Measurements from ENCODE around the gene TMEM138.

TMEM138 gene

GRCh38 chr11:61341706-61342105 lies 20.5 kb upstream of the TMEM138 start:
- no peak for DNase-seq (ENCODE audit: low read depth in 2 of 2)

DNA sequence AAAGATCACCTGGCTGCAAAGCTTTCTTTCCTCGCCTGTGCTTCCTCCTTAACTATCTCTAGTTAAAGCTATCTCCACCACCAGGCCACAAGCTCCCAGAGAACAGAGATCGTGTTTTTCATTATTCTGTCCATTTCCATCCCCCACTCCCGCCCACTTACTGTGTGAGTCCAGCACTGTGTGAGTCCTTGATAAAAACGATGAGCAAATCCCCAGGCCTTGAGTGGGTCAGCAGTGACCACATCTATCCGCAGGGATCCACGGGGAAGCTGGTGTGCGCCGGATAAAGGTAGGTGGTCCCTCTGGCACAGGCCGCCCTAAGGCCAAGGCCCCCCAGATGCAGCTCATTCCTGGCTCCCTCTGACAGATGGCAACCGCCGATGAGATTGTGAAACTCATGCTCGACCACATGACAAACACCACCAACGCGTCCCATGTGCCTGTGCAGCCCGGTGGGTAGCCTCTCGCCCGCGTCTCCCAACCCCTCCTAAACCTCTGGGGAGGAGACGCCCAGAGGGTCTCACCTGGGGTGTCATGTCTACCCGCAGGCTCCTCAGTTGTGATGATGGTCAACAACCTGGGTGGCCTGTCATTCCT lies 19.9 kb upstream of the TMEM138 start:
- no peak for DNase-seq (ENCODE audit: low read depth in 2 of 2)

DNA sequence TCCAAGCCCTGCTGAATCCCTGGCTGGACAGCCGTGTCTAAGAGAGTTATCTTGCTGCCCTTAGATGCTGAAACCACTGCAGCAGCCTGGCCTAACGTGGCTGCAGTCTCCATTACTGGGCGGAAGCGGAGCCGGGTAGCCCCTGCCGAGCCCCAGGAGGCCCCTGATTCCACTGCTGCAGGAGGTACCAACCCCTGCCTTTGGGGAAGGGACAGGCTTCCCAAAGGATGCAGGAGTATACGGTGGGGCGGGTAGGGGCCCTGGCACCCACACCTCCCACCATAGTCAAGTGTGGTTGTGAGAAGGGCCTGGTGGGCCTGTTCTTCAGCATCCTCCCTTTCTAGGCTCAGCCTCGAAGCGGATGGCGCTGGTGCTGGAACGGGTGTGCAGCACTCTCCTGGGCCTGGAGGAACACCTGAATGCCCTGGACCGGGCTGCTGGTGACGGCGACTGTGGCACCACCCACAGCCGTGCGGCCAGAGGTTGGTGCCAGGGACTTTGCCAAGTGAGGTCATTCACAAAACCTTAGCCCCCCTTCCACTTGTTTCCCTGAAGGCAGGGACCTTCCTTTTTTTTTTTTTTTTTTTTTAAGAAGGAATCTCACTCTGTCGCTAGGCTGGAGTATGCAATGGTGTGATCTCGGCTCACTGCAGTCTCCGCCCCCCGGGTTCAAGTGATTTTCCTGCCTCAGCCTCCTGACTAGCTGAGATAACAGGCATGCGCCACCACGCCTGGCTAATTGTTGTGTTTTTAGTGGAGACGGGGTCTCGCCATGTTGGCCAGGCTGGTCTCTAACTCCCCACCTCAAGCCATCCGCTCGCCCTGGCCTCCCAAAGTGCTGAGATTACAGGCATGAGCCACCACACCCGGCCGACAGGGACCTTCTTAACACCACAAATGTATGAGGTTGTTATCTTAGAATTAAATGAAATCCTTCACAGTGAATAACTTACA lies 18.1 kb upstream of the TMEM138 start:
- DNase-seq (ENCODE audit: low read depth in 2 of 2): no peak

DNA sequence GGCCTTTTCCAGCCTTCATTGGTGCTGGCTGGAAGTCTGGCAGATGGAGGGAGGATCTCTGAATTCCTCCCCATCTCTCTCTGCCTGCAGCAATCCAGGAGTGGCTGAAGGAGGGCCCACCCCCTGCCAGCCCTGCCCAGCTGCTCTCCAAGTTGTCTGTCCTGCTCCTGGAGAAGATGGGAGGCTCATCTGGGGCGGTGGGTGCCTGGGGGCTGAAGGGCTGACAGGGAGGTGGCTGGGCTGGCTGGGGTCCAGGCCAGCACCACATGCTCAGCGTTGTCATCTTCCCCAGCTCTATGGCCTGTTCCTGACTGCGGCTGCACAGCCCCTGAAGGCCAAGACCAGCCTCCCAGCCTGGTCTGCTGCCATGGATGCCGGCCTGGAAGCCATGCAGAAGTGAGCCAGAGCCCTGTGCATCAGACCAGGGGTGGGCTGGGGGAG lies 17.0 kb upstream of the TMEM138 start:
- DNase-seq (ENCODE audit: low read depth in 2 of 2): no peak

GRCh38 chr11:61345954-61346843 lies 16.0 kb upstream of the TMEM138 start:
- no peak for DNase-seq (ENCODE audit: low read depth in 2 of 2)

DNA sequence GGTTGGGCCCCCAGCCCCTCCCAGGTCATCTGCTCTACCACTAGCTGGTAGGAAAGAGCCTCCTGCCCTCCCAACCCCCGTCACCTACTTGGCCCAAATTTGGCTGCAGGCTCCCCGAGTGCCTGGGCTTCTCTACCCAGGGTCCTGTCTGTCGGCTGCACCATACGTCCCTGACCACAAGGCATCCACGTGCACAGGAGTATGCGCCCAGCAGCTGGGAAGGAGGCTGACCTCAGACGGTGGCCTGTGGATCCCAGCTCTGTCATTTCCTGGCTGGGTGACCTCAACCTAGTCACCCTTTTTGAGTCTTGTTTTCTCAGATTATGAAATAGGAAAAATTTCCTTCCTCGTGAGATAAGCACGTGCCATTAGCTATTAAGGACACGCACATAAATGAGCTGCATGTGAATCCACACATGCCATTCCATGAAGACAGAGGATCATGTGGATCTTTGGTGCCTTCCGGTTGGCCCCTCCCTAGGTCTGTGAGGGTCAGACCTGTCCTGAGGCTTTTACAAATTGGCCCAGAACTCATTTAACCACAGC lies 14.2 kb upstream of the TMEM138 start:
- no peak for DNase-seq (ENCODE audit: low read depth in 2 of 2)

- DNase-seq (ENCODE audit: low read depth in 2 of 2): no peak
Observed at GRCh38 chr11:61349189-61349751, 12.9 kb upstream of the TMEM138 start.

DNA sequence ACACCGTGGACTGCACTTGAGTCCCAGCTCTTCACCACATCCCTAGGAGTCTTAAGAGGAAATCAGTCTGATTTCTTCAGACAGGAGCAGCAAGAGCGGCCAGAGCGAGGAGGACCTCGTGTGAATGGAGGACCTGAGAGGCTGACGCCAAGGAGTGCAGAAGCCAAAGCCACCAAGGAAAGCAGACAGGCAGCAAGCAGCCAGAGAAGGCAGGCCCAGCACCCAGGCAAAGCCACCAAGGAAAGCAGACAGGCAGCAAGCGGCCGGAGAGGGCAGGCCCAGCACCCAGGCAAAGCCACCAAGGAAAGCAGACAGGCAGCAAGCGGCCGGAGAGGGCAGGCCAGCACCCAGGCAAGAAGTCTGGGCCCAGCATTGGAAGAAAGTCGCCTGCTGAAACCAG lies 12.3 kb upstream of the TMEM138 start:
- no peak for DNase-seq (ENCODE audit: low read depth in 2 of 2)

- DNase-seq (ENCODE audit: low read depth in 2 of 2): no peak
Observed at GRCh38 chr11:61350336-61350735, 11.8 kb upstream of the TMEM138 start.

DNA sequence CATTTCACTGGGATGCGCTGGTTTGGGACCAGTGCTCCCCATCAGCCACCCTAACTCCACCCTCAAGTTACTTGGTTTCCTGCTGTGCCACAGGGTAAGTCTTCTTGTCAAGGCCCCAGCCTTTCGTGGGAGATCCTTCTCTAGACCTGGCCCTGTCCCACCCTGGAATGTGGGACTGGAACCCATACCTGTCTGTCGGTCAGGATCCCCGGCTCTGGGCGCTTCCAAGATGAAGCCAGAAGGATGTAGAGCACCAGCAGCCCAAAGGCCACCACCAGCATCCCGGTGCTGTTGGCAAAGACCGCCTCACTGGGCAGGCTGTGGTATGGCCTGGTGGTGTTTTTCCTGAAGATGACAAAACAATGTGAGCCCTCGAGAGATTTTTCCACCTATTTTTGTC lies 11.4 kb upstream of the TMEM138 start:
- DNase-seq (ENCODE audit: low read depth in 2 of 2): no peak

DNA sequence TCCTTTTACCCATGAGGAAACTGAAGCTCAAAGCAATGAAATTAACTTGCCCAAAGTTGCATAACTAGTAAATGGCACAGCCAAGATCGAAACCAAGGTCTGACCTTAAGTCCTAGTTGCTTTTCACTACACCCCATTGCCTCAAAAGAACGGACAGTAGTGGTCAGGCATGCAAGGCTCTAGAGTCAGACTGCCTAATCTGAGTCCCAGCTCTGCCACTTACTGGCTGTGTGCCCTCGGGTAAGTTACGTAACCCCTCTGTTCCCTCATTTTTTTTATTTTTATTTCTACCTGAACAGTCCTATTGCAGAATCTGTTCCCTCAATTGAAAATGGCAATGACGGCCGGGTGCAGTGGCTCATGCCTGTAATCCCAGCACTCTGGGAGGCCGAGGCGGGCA lies 10.1 kb upstream of the TMEM138 start:
- no peak for DNase-seq (ENCODE audit: low read depth in 2 of 2)

DNA sequence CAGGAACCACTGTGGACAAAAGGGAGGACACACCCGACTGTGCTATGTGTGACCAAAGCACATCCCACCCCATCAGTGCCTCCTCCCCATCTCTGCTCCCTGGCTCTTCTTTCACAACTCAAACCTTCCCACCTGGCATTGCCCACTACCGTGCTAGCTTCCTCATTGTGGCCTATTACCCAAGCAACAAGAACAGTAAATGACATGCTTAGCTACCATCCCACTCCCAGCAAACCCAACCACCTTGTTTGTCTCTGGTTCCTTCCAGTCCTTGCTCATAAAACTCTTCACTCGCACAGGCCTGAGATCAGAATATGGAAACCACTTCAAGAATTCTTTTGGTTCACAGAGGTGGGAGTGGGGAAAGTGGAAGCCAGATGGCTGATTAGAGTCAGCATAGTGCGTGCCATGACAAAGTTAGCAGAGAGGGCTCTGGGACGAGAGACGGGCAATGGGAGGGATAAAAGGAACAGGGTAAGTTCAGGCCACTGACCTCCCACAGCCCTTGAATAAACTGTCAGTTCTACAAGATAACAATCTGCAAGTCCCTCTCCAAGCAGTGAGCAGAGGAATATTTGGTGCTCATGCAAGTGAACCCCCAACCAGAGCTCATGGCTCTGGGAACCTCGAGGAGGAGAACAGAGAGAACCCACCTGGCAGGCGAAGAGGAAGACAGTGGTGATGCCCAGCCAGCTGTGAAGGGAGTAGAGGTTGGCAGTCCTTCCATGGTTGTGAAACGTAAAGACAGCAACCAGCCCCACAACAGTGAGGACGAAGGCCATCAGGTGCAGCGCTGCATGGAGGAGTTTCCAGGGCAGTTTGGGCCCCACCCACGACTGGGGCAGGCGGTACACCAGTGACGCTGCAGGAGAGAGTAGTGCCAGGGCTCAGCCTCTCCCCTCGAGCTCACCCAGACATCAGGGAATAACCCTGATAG lies 8.8 kb upstream of the TMEM138 start:
- no peak for DNase-seq (ENCODE audit: low read depth in 2 of 2)

DNA sequence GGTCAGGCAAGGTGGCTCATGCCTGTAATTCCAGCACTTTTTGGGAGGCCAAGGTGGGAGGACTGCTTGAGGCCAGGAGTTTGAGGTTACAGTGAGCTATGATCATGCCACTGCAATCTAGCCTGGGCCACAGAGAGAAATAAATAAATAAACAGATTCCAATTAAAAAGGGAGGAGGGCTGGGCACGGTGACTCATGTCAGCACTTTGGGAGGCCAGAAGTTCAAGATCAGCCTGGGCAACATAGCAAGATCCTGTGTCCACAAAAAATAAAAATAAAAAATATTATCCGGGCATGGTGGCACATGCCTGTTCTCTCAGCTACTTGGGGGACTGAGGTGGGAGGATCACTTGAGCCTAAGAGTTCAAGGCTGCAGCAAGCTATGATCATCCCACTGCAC lies 8.0 kb upstream of the TMEM138 start:
- DNase-seq (ENCODE audit: low read depth in 2 of 2): no peak

GRCh38 chr11:61356706-61357105 lies 5.5 kb upstream of the TMEM138 start:
- no peak for DNase-seq (ENCODE audit: low read depth in 2 of 2)

DNA sequence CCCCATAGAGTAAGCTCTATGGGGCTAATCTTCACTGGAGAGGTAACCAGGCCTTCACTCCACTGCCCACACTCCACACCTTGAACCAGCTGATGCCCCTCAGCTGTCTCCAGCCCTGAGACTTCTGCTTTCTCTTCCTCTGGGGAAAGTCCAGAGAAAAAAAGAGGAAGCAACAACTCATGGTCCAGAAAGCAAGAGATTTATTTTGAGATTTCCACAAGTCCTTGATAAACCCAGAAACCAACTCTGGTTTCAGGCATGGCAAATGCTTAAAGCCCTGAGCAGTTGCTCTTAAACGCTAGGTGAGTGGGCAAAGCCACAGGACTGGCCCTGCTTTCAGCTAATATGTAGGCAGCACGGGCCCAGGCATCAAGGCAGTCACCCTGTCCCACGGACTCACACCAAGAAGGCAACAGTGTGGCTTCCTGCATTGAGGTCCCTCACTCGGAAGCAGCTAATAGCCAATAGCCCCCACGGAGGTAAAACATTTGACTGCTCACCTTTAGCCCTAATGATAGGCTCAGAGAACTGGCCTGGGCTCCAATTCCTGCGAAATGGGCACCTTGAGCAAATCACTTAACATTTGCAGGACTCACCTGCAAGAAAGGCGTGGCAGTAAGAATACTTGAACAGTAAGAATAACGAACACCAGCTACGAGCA lies 4.8 kb upstream of the TMEM138 start:
- DNase-seq (ENCODE audit: low read depth in 2 of 2): no peak

DNA sequence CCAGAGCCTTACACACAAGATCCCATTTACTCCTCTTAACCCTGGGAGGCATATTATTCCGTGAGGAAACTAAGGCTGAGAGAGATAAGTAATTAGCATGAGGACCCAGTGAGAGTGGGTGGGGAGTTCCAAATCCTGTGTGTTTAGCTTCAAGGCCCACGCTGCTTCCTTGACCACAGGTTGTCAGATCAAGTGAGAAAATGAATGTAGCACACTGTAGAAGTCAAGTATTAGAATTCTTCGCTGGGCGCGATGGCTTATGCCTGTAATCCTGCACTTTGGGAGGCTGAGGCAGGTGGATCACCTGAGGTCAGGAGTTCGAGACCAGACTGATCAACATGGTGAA lies 4.3 kb upstream of the TMEM138 start:
- DNase-seq (ENCODE audit: low read depth in 2 of 2): no peak

GRCh38 chr11:61358566-61358965 lies 3.6 kb upstream of the TMEM138 start:
- no peak for DNase-seq (ENCODE audit: low read depth in 2 of 2)

DNA sequence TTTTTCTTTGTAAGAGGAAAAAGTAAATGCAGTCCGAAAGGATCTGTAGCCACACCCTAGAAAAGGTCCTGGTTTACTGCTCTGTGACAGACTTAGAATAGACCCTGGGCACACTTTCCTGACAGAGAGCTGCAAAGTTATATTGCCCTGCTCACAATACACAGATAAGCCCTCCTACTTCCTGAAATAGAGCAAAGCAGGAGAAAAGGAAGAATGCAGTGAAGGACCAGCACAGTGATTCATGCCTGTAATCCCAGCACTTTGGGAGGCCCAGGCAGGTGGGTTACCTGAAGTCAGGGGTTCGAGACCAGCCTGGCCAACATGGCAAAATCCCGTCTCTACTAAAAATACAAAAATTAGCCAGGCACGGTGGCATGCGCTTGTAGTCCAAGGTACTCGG lies 2.7 kb upstream of the TMEM138 start:
- no peak for DNase-seq (ENCODE audit: low read depth in 2 of 2)

DNA sequence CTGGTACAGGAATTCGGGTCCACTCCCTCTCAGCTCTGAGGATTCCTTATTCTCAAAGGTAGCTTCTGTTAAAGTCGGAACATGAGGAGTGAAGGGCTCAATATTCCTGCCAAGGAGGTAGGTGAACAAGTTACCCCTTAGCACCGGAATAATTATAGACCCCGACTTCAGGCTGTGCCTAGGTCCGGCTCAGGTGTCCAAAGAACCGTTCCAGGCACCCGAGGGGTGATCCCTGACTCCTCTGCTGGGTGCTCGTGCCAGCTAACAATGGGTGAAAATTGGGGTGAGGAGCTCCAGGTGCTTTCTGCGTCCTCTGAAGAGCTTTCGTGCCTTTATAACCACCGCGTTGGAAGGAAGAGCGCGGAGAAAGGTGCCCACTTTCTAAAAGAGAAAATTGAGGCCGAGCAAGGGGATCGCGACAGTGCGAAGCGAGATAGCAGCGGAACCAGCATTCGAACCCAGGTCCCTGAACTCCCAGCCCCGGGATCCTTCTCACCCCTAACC lies 885 bp upstream of the TMEM138 start:
- DNase-seq (ENCODE audit: low read depth in 2 of 2): no peak

DNA sequence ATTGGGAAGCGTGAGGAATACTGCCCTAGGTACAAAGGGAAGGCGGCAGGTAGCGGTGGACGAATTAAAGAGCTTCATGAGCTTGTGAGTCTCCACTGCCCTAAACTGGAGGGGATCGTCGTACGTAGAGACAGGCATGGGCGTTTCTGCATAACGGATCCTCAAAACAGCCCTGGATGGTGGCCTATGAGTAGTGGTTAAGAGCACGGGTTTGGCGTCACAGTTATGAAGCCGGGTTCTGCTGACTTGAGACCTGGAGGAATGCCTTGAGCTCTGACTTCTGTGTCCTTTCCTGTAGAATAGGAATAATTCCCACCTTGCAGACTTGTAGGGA lies 335 bp downstream of the TMEM138 start:
- no peak for DNase-seq (ENCODE audit: low read depth in 2 of 2)

Measured in stimulated activated CD8-positive, alpha-beta memory T cell treated with anti-CD3 and anti-CD28 coated beads, Interleukin-15, amount 100 ng/mL, for 48 hours (primary cell).